CD4-positive, alpha-beta T cell treated with Interleukin-2 at 100 ng/mL for 4 hours (primary cell): ENCODE data around the gene GRM5.

Source experiments
- DNase-seq: peaks from one replicate; pipeline ENCODE4 v3.0.0-alpha.2; 2020; ENCODE audit warnings: low spot score

GRM5 gene

DNA sequence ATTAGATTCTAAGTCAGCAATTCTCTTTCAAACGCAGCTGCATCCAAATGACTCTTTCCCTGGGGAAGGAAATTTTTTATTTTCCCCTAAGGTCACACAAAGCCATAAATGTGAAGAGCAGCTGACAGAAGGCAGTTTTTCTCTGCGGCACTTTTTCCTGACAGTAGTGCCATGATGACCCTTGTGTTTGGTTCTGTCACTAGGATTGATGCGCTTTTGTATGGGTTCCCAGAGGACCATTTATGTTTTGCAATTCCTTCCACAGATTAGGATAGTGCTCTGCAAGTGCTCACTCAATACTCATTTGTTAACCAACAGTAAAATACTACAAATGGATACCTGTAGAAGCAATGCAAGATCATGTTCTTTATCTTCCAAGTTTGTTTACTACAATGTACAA is 368.6 kb downstream of the GRM5 start:
- no peak for DNase-seq

DNA sequence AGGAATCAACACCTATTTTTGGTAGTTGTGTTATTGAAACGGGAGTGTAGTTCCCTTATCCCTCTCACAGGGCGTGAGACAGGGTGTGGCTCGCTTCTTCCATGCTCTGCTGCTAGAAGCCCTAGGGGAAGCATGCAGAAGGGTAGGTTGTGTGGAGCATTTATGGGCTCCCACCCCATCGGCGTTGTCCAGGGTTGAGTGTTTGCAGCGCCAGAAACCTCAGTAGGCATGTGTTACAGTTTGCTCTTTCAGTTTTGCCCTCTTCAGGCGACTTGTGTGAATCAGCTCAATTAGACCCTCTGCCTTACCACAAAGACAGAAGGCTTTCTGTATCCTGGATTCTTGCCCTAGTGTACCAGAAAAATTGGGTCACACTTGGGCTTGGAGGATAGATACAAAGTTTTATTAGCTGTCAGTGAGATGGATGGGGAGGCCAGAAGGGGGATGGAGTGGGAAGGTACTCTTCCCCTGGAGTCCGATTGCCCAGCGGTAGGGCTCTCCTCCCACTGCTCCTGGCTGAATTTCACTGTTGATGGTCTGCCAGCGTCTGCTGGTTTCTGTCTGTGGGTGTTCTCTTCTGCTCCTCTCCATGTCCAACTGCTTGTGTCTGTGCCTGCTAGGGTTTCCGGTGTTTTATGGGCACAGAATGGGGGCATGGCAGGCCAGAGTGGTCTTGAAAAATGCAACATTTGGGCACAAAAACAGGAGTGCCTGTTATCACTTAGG is 369.9 kb downstream of the GRM5 start:
- no peak for DNase-seq

DNA sequence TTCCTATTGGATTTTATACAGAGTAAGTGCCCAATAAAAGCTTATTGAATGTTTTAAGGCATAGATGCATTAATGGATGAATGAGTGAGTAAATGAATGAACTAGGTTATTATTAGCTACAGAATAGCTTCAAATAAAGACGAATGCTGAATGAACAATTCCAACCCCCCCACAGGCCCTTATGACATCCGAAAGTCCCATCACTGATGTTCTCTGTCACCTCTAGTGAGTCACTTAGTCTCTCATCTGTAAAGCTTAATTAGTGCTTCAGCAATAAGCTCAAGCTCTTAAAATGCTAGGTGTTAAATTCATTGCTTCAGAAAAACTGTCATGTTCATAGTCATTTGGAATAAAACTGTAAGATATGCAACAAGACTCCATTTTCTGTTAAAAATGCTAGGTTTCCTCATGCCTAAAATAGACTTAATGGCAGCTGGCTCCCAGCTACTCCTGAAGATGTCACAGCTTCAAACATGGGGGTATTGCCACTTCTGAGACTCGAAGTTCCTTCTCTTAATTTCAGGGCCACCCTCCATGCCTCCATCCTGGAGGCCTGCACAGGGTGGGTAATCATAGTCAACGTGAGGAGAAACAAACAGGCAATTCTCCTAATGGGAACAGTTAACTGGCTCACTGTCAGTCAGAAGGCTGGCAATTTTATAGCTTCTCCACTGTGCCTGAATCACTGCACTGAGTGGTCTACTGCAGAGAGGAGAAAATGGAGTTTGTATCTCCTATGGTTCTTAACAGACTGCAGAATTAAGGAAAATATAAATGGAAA is 373.3 kb downstream of the GRM5 start:
- no peak for DNase-seq

DNA sequence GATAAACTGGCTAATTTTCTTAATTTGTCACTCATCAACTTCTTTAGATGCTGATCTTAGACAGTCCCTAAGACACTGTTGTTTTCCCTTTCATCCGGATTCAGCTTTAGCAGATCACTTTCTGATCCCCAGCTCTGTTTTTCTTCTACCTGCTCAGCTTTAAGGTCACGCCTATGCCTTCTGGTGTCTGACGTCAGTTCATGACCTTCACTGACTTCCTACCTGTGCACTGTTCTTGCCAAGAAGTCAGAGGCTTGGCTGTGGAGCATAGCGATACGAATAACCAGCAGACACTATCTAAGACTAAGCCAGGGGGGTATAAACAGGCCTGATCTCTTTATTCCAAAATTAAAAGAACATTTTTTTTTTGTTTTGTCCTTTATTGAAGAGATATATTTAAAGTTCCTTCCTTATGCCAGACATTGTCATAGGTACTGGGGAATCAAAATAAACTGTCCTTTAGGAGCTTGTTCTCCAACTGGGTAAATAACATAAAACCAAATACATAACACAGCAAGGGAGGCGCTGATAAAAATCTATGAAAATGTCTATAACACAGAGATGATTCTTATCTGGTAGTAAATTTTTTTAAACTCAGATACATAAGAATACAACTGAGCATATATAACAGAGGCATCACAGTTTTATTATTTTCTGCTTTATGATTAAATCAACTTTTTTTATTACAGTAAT is 376.1 kb downstream of the GRM5 start:
- no peak for DNase-seq

DNA sequence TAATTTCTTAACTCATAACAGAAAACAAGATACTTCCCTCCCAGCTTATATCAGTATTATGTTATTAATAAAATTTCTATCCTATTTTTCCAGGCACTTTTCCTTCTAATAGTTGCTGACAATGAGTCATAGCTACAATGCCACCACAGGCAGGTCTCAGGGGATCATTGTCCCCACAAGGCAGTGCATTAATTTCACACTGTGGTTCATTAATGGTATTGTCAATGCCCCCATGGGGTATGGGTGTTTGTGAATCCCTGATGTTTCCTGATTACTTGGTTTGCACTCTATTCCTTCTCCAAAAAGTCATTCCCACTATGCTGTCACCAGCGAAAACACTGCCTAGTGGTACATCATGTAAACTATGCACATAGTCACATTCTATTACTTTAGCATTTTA is 382.8 kb downstream of the GRM5 start:
- DNase-seq = no peak

DNA sequence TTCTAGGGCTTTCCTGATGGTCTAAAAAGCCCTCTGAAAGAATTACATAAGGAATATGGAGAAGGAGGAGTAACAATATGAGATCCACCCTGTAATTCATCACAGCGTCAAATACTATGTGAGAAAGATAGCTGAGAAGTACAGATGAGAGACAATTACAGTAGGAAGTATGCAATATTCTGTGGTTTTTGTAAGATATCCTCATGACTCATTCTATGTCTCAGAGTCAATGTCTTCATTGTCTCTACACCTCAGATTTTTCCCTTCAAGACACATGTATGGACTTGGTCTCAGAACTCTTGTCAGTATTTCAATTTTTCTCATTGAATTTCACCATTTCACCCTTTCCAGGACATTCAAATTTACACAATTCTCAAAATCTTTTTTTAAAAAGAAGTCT is 385.0 kb downstream of the GRM5 start:
- DNase-seq = no peak

DNA sequence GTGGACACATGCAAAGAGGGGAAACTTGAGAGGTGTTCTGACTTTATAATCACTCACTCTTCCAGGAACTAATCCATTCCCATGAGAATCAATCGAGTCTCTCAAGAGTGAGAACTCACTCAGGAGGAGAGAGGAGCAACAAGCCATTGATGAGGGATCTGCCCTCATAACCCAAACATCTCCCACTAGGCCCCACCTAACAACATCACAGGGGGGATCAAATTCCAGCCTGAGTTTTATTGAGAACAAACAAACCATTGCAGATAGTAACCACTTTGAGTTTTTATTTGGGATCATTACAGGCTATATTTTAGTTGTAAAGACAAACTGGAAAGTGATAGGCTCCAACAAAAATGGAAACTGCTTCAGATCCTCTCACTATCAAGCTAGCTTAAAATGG is 399.4 kb downstream of the GRM5 start:
- DNase-seq = no peak

DNA sequence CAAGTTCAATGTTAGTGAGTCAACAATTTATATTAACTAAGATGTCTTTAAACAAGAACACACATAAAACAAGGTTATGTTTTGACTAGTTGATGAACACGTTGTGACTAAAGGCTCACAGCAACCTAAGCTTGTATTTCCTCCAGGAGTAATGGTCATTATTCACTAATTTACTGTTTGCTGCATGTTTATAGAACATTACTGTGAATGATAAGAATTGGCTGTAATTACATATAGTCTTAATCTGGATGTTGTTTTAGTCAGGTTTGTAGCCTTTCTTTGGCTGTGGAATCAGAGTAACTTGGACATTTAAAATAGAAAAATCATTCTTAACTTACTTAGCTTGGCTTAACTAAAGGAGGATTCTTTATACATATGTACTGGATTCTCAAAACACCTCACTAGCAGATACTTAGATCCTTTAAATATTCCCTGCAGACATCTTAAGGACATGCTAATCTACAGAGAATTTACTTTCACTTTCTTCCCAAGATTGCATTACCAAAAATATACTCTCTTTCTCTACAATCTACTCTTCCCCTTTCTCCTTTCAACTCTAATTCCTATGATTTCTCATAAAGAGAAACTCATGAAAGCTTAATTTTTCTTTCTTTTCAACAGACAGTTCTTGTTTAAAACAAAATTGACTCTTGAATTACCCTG is 408.6 kb downstream of the GRM5 start:
- DNase-seq = no peak

DNA sequence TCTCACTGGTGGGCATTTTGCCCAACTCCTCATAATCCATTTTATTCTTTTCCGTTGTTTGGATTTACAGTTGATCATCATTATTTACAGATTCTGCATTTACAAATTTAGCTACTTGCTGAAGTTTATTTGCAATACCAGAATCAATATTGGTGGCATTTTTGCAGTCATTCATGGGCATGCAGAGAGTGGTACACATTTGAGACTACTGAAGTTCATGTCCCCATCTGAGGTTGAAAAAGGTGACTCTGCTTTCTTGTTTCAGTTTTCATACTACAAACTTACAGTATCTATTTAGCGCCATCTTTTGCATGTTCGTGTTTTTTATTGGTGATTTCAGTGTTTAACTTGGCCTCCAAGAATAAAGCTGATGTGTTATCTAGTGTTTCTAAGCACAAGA is 409.5 kb downstream of the GRM5 start:
- no peak for DNase-seq

DNA sequence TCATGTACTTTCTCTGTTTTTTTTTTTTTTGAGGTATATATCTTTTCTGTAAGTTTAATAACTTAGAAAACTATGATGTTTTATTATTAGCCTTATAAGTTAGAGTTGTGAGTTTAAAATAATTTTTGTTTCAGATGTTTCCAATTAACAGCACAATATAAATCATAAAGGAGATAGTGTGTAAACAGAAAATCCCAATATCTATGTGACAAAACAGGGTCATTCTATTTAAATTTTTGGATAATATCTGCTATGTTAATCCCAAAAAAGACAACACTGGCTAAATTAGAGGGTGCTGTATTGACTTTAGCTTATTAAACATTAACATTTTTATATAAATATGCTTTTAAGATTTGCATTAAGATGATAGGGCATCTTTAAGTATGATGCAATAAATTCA is 410.1 kb downstream of the GRM5 start:
- DNase-seq = no peak

DNA sequence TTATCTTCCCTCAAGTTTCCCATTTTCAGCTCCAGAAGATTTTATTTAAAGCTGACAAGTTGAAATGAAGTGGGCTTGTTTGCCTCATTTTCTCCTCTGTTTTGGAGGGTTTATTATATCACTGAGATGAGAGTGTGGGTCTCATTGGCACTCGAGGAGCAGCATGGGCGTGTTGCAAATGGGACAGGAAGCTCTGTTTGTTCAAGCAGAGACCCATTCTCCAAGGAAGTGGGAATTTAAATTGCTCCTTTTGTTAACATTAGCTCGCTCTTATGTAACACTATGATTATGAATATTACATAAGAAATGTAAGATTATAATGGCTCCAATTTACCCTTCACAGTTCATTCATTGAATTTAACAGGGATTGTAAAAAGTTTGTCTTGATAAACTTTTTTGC is 410.6 kb downstream of the GRM5 start:
- DNase-seq = no peak

DNA sequence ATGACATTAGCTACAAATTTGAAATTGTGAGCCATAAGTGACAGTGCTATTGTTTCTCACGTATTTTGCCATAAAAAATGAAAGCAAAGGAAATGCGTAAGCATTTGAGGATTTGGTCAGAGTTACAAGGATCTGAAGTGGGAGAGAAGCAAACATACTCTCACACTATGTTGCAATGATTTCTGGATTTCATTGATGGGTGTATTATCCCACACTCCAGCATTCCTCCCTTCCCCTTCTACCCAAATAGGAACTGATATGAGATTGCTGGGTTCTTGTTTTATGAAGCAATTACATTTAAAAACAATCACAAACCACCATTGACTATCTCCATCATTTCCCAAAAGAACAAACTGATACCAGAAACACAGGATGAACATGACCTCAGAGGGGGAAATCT is 414.2 kb downstream of the GRM5 start:
- no peak for DNase-seq

DNA sequence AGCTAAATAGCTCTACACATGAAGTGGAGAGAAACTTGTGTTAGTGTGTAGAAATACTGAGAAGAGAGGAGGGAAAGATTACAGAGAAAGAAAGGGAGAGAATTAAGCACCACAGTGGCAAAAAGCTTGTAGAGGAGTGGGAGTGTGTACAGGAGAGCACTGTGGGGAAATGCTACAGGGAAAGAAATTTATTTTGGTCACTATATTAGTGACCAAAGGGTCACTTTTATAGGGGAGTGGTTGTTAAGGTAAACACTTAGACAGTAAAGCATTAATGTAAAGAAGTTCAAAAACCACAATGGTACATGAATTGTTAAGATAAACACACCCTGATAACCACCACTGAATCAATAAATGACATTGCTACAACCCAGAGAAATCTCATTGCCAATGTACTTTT is 421.1 kb downstream of the GRM5 start:
- no peak for DNase-seq

DNA sequence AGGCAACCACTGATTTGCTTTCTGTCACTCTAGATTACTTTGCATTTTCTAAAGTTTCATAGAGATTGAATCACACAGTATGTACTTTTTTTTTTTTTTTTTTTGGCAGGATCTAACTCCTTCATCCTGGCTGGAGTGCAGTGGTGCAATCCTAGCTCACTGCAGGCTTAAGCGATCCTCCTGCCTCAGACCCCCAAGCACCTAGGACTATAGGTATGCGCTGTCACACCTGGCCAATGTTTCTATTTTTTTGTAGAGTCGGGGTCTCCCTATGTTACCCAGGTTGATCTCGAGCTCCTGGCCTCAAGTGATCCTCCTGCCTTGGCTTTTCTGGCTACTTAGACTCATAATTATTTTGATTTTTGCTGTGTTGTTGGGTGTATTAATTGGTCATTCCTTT is 433.6 kb downstream of the GRM5 start:
- no peak for DNase-seq

DNA sequence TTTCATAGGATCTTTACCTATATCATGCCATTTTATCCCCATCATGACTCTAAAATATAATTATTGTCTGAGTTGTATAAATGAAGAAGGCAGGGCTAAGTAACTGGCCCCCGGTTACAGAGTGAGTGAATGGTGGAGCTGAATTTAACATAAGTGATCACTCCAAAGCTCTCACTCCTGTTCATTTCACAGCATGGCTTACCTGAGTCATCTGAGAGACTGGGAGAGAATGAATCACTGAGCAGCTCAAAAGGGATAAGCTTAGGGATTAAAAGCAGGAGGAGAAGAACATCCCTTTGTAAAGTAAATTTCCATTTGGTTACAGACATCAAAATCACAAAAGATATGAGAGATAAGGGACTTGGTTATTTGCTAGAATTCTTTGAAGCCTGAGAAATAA is 434.3 kb downstream of the GRM5 start:
- no peak for DNase-seq

DNA sequence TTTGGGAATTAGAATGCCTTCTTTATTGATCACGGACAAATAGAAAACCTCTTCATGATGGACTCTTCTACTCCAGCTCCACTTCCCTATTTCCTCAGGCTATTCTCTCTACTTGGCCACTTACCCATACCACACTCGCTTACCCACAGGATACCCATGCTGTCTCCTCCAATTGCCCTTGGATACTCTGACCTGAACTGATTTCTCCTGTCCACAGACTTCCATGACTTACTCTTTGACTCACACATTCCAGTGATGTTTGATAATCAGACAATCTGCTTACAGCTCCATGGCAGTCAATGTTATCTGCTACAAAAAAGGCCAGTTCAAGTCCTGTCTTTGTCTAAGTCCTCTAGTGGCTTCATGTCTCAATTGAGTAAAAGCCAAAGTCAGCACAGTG is 436.3 kb downstream of the GRM5 start:
- DNase-seq = no peak

DNA sequence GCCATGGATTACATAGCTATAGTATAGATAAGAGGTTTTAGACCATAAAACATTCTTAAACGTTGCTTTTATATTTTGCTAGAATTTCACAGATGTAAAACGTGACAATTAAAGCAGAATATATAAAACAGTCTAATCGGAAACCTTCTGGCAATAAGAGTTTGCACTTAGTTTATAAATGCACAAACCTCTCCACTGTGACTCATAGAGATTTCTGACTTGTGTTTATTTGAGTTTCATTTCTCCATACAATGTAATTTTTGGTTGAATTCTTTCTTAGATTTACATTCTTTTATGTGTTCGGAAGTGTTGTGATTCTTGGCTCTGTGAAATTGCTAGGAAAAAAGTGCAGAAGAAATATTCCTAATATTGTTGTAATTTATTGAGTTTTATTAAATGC is 439.6 kb downstream of the GRM5 start:
- no peak for DNase-seq

DNA sequence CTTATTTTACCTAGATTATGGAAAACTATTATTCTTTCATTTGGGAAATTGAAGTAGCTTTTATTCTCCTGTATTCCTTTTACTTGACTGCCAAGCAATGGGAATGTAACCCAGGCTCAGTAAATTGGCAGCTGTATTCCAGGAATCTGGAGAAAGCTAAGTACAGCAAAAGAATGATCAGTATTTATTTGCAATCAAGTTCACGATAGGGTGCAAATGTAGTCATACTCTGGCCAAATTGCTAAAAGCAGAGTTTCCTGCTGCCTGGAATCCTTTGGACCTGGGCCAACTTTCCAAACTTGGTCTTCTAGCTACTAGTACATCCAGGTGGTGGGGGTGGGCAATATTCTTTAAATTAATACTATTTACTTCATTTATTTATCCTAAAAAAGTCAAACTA is 442.3 kb downstream of the GRM5 start:
- no peak for DNase-seq

DNA sequence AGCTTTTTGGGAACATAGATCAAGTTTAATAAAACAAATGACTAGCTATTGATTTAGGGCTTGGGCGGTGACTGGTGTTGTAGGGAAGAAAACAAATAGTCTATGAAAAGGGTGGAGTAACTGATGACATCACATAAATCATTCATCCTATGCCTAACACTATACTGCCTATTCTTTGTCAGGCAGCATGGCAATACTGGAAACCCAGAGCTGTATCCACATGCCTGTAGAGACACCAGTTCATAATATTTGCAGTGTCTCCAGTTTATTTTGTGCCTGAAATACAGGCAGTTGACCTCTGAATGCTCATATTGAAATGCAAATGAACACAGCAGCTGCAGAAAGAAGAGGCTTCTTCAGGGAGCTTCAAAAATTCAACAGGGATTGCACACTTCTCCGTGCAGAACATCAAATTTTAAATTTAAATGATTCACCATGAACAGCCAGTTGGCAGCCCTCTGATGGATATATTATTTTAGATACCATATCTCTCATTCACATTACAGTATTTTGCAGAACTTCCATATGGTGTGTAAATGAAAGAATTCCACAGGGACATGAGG is 445.1 kb downstream of the GRM5 start:
- no peak for DNase-seq

DNA sequence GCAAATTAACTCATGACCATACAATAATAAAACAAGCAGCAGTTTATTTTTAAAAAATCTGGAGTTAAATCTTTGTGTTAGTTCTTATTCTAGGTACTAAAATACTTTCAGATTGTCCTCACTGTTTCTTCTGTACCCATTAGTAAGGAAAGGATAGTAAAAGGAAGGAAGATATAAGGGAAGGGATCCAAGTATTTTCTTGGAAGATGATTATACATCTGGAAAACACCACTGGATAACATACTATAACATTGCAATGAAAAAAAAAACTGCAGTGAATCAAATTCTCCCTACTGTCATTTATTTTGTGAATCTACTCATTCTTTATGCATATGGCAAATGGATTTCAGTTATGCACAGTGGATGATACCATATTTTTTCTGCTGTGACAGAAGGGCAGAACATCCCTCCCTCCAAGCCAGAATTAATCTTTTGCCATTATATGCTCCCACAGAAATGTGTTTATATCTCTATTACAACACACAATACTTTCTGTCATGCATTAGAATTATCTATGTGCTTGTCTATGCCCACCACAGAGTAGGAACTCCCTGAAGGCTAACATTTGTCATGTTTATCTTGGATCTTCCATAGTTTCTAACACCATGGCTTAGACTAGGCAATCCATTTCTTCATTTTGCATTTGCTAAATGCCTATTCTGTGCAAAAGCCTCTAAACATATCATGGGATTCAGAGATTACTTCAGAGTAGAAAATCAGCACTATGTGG is 446.0 kb downstream of the GRM5 start:
- DNase-seq = no peak

DNA sequence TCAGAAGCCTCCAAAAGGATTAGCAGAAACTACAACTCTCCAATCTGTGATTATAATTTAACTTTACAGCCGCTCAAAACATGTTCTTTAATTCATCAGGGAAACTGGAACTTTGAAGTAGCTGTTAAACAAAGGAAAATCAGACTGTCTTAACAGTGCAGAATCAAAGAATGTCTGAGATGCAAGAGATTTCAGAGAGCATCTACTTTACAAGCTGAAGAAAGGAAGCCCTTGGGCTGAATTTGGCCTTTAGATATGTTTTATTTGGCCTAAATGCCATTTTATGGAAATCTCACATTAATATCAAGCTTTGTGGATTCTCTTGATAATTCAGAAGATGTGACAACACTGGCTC is 446.7 kb downstream of the GRM5 start:
- DNase-seq = no peak
